Measurements from ENCODE around the gene ASB2.

- no peak for TF ChIP-seq CTCF (IDR thresholded peaks at IDR 0.05; ENCODE audit: low read depth, low read length)
- TF ChIP-seq EZH2phosphoT487 (IDR thresholded peaks at IDR 0.05; ENCODE audit: low read depth), result no peak
Measured at GRCh38 chr14:93987376-93987775, 11.0 kb upstream of the ASB2 start.
